Uterus (tissue), 4 donors: ENCODE results near the gene SPATA2. TPM values are rescaled to one million over a fixed set of nuclear protein-coding genes. Genes with fewer than 3 reads are reported as not detected.

Source experiments
- DNase-seq, 2 donors: peaks; one replicate each; pipeline ENCODE4 v3.0.0-alpha.2; 2019 to 2020
- H3K27ac ChIP-seq, 2 donors: fragments of 200-600 bp; sonication (generic); 1 replicate in 1 of 2; 2 replicates in 1 of 2; pipeline ENCODE4 v1.5.1; 2016 to 2018
- H3K27me3 ChIP-seq, 2 donors: fragments of 200-600 bp; sonication (generic); one replicate each; pipeline ENCODE4 v1.5.1; 2018 to 2019; ENCODE audit warnings: control low read depth in 1 of 2
- H3K36me3 ChIP-seq, 2 donors: fragments of 200-600 bp; sonication (generic); one replicate each; pipeline ENCODE4 v1.5.1; 2019; ENCODE audit warnings: control low read depth in 1 of 2
- H3K4me1 ChIP-seq, 2 donors: fragments of 200-600 bp; sonication (generic); one replicate each; pipeline ENCODE4 v1.5.1; 2018 to 2019; ENCODE audit warnings: control low read depth in 1 of 2
- H3K4me3 ChIP-seq, 2 donors: fragments of 200-600 bp; sonication (generic); 1 replicate in 1 of 2; 2 replicates in 1 of 2; pipeline ENCODE4 v1.5.1; 2018 to 2019; ENCODE audit warnings: mild to moderate bottlenecking in 1 of 2
- H3K9me3 ChIP-seq, 2 donors: fragments of 200-600 bp; sonication (generic); one replicate each; pipeline ENCODE4 v1.5.1; 2019; ENCODE audit warnings: control low read depth in 1 of 2
- POLR2A ChIP-seq, 2 donors: fragments of 450-650 bp; IDR thresholded peaks; one replicate each; pipeline ENCODE4 v1.6.1; 2016; ENCODE audit warnings: antibody characterized with exemption in 2 of 2, mild to moderate bottlenecking in 1 of 2, moderate library complexity in 1 of 2
- intact Hi-C: fragments of 100-400 bp; cut with DNase I; formaldehyde crosslinking; loops from one replicate; pipeline ENCODE4 v1.15.1; 2023; ENCODE audit warnings: low total_unique reads
- total RNA-seq, 4 donors: library from RNA; depleted of rRNA in 3 of 4; stranded (reverse); fragments of >200 nt in 3 of 4; gene quantifications; one replicate each; pipeline versions ENCODE4 v1.1.0 to v1.2.4, GENCODE V29; 2014 to 2023
- TF ChIP-seq, protein P1 (sequence below), 4 experiments: fragments of 200-600 bp in 2 of 4; fragments of 450-650 bp in 2 of 4; sonication (generic) in 2 of 4; IDR thresholded peaks; one replicate each; pipeline ENCODE4 v1.5.1; 2016 to 2019; ENCODE audit warnings: antibody characterized with exemption in 4 of 4, mild to moderate bottlenecking in 2 of 4, moderate library complexity in 1 of 4
- donor health status: DM: yes; HTN: yes; CAD: no.

Gene SPATA2
- total RNA-seq, 4 donors from 2014 or later, result 2.4 to 9.2 (median 3.5) TPM

DNA sequence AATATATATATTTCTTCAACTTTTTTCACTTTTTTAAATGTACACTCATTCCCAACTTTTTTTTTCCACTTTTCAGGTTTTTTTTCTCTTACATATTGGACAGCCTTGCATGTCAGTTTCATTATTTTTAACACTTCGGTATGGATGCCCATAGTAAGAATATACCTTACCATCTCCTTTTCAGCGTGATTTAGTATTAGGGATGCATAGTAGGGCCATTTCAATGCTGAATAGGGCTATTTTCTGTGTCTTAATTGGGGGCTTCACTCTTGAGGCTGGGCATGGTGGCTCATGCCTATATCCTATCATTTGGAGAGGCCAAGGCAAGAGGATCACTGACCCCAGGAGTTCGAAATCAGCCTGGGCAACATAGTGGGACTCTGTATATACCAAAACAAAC is 27.6 kb upstream of the SPATA2 start:
- DNase-seq, result no peak
- no peaks in the 10 kb centered on the region for H3K36me3 ChIP-seq
- intact Hi-C loops, result no loop called here

DNA sequence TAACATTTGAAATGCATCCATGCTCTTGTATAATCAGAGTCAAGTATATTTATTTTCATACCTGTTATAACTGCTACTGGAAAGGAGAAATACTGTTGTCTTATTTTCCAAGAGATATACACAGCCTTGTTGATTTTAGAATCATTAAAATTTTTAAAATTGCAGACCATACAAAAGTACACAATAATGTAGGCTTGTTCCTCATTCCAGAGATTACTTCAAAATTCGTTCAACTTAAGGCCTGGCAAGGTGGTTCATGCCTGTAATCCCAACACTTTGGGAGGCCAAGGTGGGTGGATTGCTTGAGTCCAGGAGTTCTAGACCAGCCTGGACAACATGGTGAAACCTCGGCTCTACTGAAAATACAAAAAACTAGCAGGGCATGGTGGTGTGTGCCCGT is 27.0 kb upstream of the SPATA2 start:
- no peak for DNase-seq
- H3K27ac ChIP-seq, result no peak overlapping the region
- intact Hi-C loops, result no loop called here
- H3K9me3 ChIP-seq, result no peaks in the 10 kb centered on the region
- peaks cover 0 to 19% of the 10 kb centered on the region in 2 donors for H3K4me1 ChIP-seq
- no peaks in the 10 kb centered on the region for H3K36me3 ChIP-seq
- no peak overlapping the region for H3K4me3 ChIP-seq
- TF ChIP-seq, protein P1, sequence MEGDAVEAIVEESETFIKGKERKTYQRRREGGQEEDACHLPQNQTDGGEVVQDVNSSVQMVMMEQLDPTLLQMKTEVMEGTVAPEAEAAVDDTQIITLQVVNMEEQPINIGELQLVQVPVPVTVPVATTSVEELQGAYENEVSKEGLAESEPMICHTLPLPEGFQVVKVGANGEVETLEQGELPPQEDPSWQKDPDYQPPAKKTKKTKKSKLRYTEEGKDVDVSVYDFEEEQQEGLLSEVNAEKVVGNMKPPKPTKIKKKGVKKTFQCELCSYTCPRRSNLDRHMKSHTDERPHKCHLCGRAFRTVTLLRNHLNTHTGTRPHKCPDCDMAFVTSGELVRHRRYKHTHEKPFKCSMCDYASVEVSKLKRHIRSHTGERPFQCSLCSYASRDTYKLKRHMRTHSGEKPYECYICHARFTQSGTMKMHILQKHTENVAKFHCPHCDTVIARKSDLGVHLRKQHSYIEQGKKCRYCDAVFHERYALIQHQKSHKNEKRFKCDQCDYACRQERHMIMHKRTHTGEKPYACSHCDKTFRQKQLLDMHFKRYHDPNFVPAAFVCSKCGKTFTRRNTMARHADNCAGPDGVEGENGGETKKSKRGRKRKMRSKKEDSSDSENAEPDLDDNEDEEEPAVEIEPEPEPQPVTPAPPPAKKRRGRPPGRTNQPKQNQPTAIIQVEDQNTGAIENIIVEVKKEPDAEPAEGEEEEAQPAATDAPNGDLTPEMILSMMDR (IDR thresholded peaks at IDR 0.05), result no peak
- no peak for TF ChIP-seq POLR2A (IDR thresholded peaks at IDR 0.05)
- no peaks in the 10 kb centered on the region for H3K27me3 ChIP-seq

More for the DNA sequence above, 27.6 kb upstream of the SPATA2 start:
- Histone ChIP-seq H3K4me3 (no peak overlapping the region), H3K4me1 (peaks cover 0 to 13% of the 10 kb centered on the region in 2 donors), H3K27ac (no peak overlapping the region), H3K9me3 (no peaks in the 10 kb centered on the region), H3K27me3 (no peaks in the 10 kb centered on the region)
- TF ChIP-seq POLR2A (IDR thresholded peaks at IDR 0.05), result no peak
- TF ChIP-seq, protein P1 (IDR thresholded peaks at IDR 0.05), result no peak

DNA sequence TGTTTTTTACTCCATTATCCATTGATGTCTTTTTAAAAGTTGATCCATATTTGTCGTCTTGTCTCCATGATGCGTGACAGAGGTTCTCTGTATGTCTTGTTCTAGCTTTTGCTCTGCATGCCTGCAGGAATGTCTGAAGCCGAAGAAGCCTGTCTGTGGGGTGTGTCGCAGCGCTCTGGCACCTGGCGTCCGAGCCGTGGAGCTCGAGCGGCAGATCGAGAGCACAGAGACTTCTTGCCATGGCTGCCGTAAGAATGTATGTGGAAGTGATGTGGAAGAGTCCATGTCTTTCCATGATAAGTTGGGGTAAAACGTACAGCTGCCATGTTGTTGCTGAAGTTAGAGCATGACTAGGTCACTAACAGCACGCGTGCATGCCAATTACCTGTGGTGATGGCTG is 26.1 kb upstream of the SPATA2 start:
- intact Hi-C loops, result no loop called here
- no peaks in the 10 kb centered on the region for H3K27me3 ChIP-seq
- no peaks in the 10 kb centered on the region for H3K36me3 ChIP-seq
- no peak for DNase-seq
- H3K9me3 ChIP-seq, result no peaks in the 10 kb centered on the region
- no peak overlapping the region for H3K4me3 ChIP-seq
- H3K27ac ChIP-seq, result no peak overlapping the region
- TF ChIP-seq, protein P1 (IDR thresholded peaks at IDR 0.05), result no peak
- no peak for TF ChIP-seq POLR2A (IDR thresholded peaks at IDR 0.05)
- peaks cover 0 to 19% of the 10 kb centered on the region in 2 donors for H3K4me1 ChIP-seq

DNA sequence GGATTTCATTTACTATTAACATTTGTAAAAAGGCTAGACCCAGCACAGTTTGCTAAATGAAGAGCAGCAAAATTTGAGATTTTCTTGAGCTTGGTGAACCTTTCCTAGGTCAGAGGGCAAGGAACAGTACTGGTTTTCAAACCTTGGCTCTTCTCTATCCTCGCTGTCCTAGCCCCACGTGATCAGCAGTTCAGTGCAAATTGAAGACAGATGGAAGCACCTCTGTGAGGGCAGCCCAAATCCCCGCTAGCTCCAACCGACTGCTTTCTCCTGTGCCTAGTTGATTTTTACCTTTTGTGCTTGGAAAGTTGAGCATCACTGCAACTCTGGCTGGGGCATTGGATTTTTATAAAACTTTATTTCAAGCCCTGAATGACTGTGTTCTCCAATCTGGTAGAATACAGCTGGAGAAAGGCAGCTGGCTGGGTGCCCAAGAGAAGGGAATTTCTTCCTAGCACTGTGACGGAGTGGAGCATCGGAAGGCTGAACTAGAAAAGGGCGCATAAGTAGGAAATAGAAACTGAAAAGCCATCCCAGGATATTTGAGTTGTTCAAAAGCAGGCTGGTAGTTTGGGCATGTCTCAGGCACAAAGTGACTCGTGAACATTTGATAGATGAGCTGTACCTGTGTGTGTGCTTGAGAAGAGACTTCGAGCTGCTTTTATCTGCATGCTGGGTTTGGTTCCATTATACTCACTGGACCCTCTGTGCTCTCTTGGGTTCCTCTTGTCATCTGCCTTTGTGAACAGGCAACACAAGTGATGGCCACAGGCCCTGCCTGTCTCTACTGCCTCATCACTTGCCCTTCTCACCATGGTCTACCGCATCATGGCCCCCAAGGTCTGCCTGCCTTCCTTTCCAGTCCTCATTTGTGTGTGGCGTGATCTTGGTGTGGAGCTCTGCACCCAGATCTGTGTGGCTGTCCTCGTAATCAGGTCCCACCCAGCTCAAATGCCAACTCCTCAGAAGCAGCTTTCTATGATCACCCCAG is 23.1 kb upstream of the SPATA2 start:
- TF ChIP-seq, protein P1 (IDR thresholded peaks at IDR 0.05), result no peak
- no peak for TF ChIP-seq POLR2A (IDR thresholded peaks at IDR 0.05)
- no peak overlapping the region for H3K4me3 ChIP-seq
- H3K27me3 ChIP-seq, result no peaks in the 10 kb centered on the region
- intact Hi-C loops, result no loop called here
- H3K4me1 ChIP-seq, result peaks cover 0 to 19% of the 10 kb centered on the region in 2 donors
- no peaks in the 10 kb centered on the region for H3K9me3 ChIP-seq
- H3K27ac ChIP-seq, result no peak overlapping the region
- no peaks in the 10 kb centered on the region for H3K36me3 ChIP-seq
- DNase-seq, result peak; percentile 52 to 60
